ENCODE measurements around the gene OSTM1.
A peak's percentile ranks its signal among the peaks of the same experiment; 100 is the strongest.

OSTM1 gene, protein sequence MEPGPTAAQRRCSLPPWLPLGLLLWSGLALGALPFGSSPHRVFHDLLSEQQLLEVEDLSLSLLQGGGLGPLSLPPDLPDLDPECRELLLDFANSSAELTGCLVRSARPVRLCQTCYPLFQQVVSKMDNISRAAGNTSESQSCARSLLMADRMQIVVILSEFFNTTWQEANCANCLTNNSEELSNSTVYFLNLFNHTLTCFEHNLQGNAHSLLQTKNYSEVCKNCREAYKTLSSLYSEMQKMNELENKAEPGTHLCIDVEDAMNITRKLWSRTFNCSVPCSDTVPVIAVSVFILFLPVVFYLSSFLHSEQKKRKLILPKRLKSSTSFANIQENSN

DNA sequence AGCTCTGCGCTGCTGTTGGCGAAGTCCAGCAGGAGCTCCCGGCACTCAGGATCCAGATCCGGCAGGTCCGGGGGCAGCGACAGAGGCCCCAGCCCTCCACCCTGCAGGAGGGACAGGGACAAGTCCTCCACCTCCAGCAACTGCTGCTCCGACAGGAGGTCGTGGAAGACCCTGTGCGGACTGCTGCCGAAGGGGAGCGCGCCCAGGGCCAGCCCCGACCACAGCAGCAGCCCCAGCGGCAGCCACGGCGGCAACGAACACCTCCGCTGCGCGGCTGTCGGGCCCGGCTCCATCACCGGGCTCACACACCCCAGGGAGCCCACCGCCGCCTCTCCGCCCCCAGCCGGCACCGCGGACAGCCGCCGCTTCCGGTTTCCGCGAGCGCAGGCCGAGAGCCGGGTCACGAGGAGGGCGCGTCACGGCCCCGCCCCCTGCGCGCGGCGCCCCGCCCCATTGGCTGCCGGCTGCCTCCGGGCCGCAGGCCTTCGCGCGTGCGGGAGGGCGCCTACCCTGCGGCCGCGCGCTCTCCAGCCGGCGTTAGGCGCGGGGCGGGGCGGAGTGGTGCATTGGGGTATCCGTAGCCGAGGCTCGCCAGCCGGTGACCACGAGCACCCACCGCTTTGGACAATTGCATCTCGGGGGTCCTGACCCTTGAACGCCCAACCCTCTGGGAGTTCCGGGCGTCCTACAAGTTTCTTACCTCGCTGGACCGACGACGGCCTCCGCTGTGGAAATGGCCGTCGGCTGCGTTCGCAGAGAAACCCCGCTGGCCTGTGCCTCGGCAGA, at the start of gene OSTM1:
Gene OSTM1, minus strand, starts transcription at position 383 of the 786 bp plus-strand sequence. Its CDS starts 90 bp downstream, at position 293.
- DNase-seq: peak; percentile 94

DNA sequence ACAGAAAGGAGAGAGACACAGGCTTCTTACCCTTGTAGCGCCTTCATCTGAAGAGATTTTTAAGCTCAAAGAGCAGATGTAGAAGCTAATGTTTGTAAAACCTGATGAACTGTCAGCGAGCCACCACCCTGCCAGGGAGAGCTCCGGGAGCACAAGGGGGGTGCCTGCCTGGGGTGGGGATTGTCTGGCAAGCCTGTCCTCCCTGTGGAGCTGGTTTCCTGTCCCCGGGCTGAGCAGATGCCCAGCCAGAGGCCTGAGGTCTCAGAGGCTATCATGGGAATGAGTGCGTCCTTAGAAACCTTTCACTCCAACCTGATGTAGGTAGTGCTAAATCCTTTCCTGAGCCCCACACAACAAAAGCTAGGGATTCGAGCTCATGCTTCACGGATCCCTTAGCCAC, 49.4 kb upstream of the OSTM1 start:
- DNase-seq: no peak

- no peak for DNase-seq
Observed at GRCh38 chr6:108123481-108123929, 49.0 kb upstream of the OSTM1 start.

DNA sequence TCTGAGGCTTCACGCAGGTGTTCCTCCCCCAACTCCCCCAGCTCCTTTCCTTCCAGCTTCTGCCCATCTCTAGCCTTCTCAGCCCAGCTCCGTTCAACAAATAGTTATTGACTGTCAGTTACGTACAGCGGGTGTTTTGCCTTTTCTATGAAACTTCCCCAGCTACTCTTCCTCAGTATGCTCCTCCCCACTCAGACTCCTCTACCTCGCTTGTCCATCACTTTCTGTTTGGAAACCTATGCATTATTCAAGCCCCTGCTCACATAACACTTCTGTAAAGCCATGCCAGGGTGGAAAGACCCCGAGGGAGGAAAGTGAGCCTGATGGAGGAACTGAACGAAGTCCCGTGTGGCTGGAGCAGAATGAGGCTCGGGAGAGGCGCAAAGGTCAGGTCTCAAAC, 47.1 kb upstream of the OSTM1 start:
- DNase-seq: no peak

- DNase-seq: no peak
Observed at GRCh38 chr6:108120311-108120710, 45.8 kb upstream of the OSTM1 start.

- DNase-seq: no peak
Observed at GRCh38 chr6:108119769-108120141, 45.2 kb upstream of the OSTM1 start.

DNA sequence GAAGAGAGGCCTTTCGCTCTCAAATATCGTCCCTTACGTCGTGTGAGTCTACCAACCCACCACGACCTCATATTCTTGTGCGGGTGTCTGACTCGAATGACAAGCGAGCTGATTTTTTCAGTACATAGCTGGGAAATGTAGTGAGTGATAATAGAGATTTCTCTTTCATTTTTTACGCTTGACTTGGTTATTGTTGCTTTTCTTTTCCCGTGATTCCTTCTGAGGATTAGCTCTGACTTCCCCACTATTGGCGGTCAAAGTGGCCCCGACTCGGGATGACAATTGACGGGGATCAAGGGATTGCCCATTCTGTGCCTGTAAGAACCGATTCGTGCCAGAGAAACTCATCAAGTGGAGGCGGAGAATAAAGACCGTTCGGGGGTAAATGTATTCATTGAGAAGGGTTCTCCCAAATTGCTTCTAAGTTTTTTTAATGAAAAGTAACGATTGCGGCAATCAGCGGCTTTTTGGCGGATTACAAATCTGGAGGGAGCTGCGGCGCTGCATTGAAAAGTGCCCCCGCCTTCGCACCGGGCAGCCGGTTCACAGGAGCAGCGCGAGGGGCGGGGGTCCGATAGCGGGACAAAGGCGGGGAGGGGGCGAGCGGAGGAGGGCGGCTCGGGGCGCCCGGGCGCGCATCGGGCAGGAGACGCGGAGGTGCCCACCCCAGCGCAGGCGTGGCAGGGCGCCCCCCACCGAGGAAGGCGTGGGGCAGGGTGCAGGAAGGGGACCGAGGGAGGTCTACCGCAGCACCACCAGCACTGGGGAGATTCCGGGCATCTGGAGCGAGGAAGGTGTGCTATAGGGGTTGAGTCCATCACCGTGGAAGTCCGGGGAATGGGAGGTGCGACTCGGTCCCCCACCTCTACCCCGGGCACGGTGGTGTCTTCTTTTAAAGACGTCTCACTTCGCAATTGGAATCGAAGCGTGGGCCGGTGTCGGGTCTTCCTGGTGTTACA, 44.5 kb upstream of the OSTM1 start:
- no peak for DNase-seq

DNA sequence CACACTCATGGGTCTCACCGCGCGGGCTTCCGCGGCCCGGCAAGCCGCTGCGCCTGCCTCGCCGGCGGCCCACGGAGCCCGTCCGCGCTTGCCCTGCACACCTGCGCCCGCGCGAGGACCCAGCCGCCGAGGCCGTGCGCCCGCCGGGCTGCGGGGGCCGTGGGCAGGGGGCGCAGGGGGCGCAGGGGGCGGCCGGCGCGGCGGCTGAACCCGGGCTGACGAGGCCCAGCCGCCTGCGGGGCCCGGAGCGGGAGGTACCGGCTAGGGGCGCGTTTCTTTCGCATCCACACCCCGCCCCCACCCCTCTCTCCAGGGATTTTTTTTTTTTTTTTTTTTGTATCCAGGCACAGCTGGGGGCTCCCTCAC, 43.8 kb upstream of the OSTM1 start:
- no peak for DNase-seq

GRCh38 chr6:108117427-108118358, 43.2 kb upstream of the OSTM1 start:
- peak; percentile 17 for DNase-seq

DNA sequence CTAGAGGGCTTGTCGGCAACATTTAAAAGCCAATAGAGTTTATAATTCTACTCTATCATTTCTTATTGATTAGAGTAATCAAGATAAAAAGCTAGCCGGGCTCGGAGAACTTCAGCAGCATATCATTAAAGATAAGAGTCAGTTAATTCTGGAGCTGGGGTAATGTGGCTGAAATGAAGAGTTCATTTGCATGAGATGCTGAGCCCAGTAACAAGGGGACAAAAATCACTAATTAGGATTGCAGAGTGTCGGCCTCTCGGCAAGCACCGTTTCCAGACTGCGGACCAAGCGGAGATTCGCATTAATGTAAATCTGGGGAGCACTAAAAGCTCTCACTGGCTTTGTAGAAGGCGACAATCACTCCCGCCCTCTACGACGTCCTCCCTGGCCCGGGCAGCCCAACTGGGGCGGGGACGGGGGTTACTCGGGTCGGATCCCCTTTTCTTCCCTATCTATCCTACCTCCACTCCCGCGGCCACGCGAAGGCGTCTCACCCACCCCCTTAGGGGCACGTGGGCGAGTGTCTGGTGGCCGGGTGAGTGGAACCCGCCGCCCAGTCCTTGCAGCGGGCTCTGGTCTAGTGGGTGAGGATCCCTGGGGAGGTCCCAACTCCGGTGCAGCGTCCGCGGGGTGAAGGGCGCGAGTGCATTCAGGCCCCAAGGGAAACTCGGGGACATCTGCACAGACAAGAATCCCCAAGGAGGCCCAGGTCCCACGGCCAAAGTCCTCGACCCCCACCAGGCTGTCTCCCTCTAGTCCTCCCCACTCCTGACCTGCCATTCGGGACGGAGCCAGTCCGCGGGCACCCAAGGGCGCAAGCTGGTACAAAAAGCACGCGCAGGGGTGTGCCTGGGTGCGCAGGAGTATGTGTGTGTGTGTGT, 42.2 kb upstream of the OSTM1 start:
- no peak for DNase-seq

GRCh38 chr6:108115598-108116058, 41.1 kb upstream of the OSTM1 start:
- DNase-seq: no peak

DNA sequence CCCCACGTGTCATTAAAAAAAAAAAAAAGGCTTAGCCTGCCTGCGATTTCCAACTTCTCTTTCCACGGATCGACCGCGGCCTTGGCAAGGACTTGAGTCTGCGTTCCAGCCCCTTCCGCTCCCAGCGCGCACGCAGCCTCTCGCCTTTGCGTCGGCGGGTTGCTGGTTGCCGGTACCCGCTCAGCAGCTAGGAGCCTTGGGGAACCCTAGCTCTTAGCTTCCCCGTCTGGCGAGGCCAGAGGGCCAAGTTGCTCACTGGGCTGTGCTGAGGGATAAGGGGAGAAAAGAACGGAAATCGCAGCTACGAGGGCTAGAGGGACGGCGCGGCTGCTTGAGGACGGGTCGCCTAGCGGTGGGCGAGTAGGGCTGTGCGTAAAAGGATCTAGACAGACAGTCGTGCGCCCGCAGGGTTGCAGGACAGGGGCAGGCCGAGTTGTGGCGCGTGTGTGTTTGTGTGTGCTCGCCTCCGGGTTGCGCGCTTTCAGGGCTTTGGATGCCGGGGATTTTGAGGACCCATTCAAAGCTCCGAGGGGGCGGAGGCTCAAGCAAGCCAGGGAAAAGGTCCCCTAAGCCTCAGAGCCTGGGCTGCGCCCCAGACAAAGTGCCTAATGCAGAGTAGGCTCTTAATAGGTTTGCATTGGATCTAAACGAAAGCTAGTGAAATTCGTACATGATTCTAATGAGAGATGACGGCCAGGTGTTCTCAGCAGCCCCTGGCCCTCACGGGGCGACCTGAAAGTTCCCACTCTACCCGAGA, 40.5 kb upstream of the OSTM1 start:
- DNase-seq: no peak

GRCh38 chr6:108113557-108114519, 39.3 kb upstream of the OSTM1 start:
- DNase-seq: no peak

DNA sequence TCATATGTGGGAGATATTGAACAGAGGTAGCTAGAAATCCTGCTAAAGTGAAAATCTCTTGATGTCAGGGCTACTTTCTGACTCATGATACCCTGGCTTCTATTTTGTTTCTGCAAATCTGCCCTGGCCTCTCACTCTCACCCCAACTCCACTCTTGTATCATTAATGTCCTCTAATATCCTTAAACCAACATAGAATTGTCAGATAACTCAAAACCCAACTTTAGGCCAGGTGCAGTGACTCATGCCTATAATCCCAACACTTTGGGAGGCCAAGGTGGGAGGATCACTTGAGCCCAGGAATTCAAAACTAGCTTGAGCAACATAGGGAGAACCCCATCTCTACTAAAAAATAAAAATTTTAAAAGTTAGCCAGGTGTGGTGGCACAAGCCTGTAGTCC, 33.8 kb upstream of the OSTM1 start:
- no peak for DNase-seq

- DNase-seq: no peak
Observed at GRCh38 chr6:108107102-108107501, 32.6 kb upstream of the OSTM1 start.

DNA sequence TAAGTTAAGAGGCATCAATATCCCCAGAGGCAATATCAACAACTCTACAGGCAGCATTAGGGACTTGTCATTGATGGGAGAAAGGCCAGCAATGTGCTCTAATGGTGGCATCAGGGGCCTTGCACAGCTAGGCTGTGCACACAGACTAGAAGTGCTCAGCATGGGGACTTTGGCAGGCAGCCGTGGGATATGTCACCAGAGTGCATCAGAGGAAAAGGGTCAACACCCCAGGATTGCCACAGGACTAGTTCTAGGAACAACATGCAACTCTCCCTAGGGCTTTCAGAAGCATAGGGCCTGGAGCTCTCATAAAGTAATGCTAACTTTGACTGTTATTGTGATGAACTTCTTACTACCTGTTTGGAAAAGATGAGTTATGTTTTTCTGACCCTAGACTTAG, 32.2 kb upstream of the OSTM1 start:
- DNase-seq: no peak

- no peak for DNase-seq
Observed at GRCh38 chr6:108106261-108106660, 31.7 kb upstream of the OSTM1 start.

GRCh38 chr6:108105571-108105970, 31.0 kb upstream of the OSTM1 start:
- no peak for DNase-seq

DNA sequence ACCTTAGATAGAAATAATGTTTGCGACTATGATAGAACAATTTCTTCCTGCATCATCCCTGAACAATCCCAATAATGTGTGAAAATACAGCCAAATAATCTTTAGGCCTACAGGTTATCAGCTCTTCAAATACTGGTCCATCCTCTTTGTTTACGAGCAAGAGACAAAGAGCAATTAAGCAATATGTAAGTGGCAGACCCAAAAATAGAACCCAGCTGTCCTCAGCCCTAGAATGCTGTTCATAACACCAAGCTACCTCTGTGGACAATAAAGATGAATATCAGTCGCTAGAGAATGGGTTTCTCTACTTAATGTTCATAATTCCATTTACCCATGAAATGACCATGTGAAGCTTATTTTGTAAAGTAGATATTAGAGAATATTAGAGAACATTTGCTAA, 28.4 kb upstream of the OSTM1 start:
- DNase-seq: no peak
